Left ventricle myocardium inferior (tissue), 1 donor: Measurements from ENCODE around the gene CAPN3. TPM values are rescaled to one million over a fixed set of nuclear protein-coding genes. Genes with fewer than 3 reads are reported as not detected.

Source experiments
- DNase-seq: peaks from one replicate; pipeline ENCODE4 v3.0.0-alpha.2; 2020
- H3K27ac ChIP-seq: fragments of 200-600 bp; replicated peaks from 2 replicates; pipeline ENCODE4 v1.8.0; 2021
- H3K27me3 ChIP-seq: fragments of 200-600 bp; 2 replicates; pipeline ENCODE4 v1.8.0; 2021; ENCODE audit warnings: low read depth
- H3K36me3 ChIP-seq: fragments of 200-600 bp; 2 replicates; pipeline ENCODE4 v1.8.0; 2021
- H3K4me1 ChIP-seq: fragments of 200-600 bp; 2 replicates; pipeline ENCODE4 v1.8.0; 2021
- H3K4me3 ChIP-seq: fragments of 200-600 bp; 2 replicates; pipeline ENCODE4 v1.8.0; 2021; ENCODE audit warnings: mild to moderate bottlenecking, moderate library complexity
- H3K9me3 ChIP-seq: fragments of 200-600 bp; replicated peaks from 2 replicates; pipeline ENCODE4 v1.8.0; 2021
- CTCF ChIP-seq: fragments of 200-600 bp; IDR thresholded peaks from 2 replicates; pipeline ENCODE4 v1.8.0; 2021; ENCODE audit warnings: antibody characterized with exemption, mild to moderate bottlenecking, borderline replicate concordance
- intact Hi-C: fragments of 100-400 bp; cut with micrococcal nuclease; formaldehyde crosslinking; loops from one replicate; pipeline ENCODE4 v1.11.0; 2022
- total RNA-seq: library from RNA; stranded (reverse); fragmentation: NEBNext Ultra II Directional; extraction: Animal tissue kit (Norgen Biotek cat#: 25700); gene quantifications from one replicate; pipeline ENCODE4 v1.2.1, GENCODE V29; 2021
- donor health status: DM: no; HTN: yes; CAD: no; lungs with severe emphysema.

Gene CAPN3
- total RNA-seq, 1 donor from 2014 or later, result 6.0 TPM

DNA sequence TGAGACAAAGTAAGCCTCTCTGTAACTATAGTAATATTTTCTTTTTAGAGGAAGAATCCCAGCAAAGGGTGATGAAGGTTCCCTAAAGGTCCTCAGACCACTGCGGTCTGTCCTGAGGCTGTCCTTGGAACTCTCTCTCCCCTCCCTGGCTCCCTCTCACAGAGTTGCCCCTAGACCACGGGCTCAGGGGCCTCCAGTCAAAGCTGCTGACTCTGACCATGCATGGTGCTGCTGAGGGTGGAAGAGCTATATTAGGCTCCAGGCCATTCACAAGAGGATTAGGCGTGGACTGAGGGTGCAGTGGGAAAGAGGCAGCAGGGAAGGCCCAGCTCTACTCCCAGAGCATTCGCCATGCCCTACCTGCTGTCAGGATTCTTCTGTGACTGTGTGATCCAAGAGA lies 14.6 kb downstream of the CAPN3 start:
- DNase-seq, result no peak
- no peaks in the 10 kb centered on the region for H3K36me3 ChIP-seq
- no peak overlapping the region for H3K4me3 ChIP-seq
- H3K27me3 ChIP-seq, result no peaks in the 10 kb centered on the region
- H3K27ac ChIP-seq, result no peak overlapping the region
- TF ChIP-seq CTCF, result no peak
- H3K9me3 ChIP-seq, result peaks cover 4% of the 10 kb centered on the region
- intact Hi-C loops, result no loop called here
- peaks cover 10% of the 10 kb centered on the region for H3K4me1 ChIP-seq

- Histone ChIP-seq H3K4me3 (no peak overlapping the region), H3K36me3 (no peaks in the 10 kb centered on the region), H3K27ac (no peak overlapping the region), H3K9me3 (peaks cover 4% of the 10 kb centered on the region), H3K27me3 (no peaks in the 10 kb centered on the region), H3K4me1 (peaks cover 10% of the 10 kb centered on the region)
- DNase-seq, result no peak
- intact Hi-C loops, result no loop called here
- no peak for TF ChIP-seq CTCF
These were observed 15.5 kb downstream of the CAPN3 start for GRCh38 chr15:42374810-42375209.

DNA sequence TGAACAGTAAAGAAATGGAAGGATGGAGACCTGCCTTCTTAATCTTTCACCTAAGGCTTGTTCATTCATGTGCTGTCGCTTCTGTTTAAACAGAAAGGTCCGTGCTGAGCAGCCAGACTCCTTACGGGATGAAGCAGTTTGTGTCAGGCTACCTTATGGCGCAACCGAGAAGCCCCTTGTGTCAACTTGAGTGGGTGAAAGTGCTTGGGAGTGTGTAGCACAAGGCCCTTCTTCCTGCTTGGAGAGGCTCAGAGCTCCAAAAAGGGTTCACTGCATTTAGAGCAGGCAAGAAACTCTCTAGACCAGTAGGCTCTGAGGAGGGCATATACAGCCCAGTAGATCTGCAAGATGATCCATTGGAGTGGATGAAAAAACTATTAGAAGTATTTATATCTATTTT lies 16.0 kb downstream of the CAPN3 start:
- no peak overlapping the region for H3K27ac ChIP-seq
- intact Hi-C loops, result no loop called here
- no peak for DNase-seq

DNA sequence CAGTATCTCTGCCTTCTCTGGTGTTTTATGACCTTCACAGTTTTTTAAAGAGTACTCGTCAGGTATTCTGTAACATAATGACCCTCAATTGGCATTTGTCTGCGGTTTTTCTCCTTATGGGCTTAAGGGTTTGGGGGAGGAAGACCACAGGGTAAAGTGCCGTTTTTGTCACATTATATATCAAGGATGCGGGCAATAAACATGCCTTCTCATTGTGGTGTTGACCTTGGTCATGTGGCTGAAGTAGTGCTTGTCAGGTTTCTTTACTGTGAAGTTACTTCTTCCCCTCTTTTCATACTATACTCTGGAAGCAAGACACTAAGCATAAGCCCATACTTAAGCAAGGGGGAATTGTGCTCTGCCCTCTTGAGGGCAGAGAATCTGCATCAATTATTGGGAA lies 16.6 kb downstream of the CAPN3 start:
- H3K9me3 ChIP-seq, result peaks cover 4% of the 10 kb centered on the region
- peaks cover 10% of the 10 kb centered on the region for H3K4me1 ChIP-seq
- H3K4me3 ChIP-seq, result no peak overlapping the region
- H3K36me3 ChIP-seq, result no peaks in the 10 kb centered on the region
- no peaks in the 10 kb centered on the region for H3K27me3 ChIP-seq
- intact Hi-C loops, result no loop called here
- no peak for DNase-seq
- no peak for TF ChIP-seq CTCF
- no peak overlapping the region for H3K27ac ChIP-seq

More for the DNA sequence above, 16.0 kb downstream of the CAPN3 start:
- TF ChIP-seq CTCF, result no peak
- no peaks in the 10 kb centered on the region for H3K36me3 ChIP-seq
- H3K4me1 ChIP-seq, result peaks cover 10% of the 10 kb centered on the region
- H3K9me3 ChIP-seq, result peaks cover 4% of the 10 kb centered on the region
- no peak overlapping the region for H3K4me3 ChIP-seq
- no peaks in the 10 kb centered on the region for H3K27me3 ChIP-seq

DNA sequence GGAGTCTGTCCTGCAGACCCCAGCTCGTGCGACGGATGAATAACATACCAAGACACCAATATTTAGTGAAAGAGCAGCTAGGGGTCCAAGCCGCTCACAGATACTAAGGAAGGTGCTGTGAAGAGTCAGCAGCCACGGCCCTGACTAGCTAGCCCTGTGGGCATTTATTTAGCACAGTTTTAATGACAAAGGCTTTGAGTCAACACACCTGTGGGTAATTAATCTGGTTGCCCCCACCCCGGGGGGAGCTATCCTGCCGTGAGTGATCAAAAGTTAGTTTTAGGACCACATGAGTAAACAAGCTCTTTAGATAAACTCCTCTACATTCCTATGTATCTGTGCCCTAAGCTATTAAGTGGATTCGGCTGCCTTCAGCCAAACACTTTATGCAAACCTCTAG lies 18.7 kb downstream of the CAPN3 start:
- TF ChIP-seq CTCF, result no peak
- H3K4me1 ChIP-seq, result peaks cover 8% of the 10 kb centered on the region
- H3K36me3 ChIP-seq, result no peaks in the 10 kb centered on the region
- H3K9me3 ChIP-seq, result no peaks in the 10 kb centered on the region
- DNase-seq, result no peak
- H3K4me3 ChIP-seq, result no peak overlapping the region
- H3K27ac ChIP-seq, result no peak overlapping the region
- intact Hi-C loops, result no loop called here
- no peaks in the 10 kb centered on the region for H3K27me3 ChIP-seq

- H3K36me3 ChIP-seq, result no peaks in the 10 kb centered on the region
- H3K9me3 ChIP-seq, result no peaks in the 10 kb centered on the region
- H3K27me3 ChIP-seq, result no peaks in the 10 kb centered on the region
- no peak overlapping the region for H3K4me3 ChIP-seq
- intact Hi-C loops, result no loop called here
- TF ChIP-seq CTCF, result no peak
- peaks cover 40% of the 10 kb centered on the region for H3K4me1 ChIP-seq
- no peak overlapping the region for H3K27ac ChIP-seq
- no peak for DNase-seq
These were observed 25.3 kb downstream of the CAPN3 start for GRCh38 chr15:42384597-42384996.
